HT1080 (cell line): Measurements from ENCODE around the gene BCAP29. TPM values are rescaled to one million over a fixed set of nuclear protein-coding genes. Genes with fewer than 3 reads are reported as not detected.
A peak's percentile ranks its signal among the peaks of the same experiment; 100 is the strongest.
"Not testable (repeated sequence)": the region's sequence is repeated elsewhere in the genome, so short reads cannot be mapped to it uniquely, and the experiment has no call there.

Experiments used
- DNase-seq: peaks from one replicate; pipeline ENCODE4 v3.0.0-alpha.2; 2015; ENCODE audit warnings: low read depth
- total RNA-seq: library from RNA; depleted of rRNA; stranded (reverse); fragments of >200 nt; shearing (Covaris generic); gene quantifications from 2 replicates; pipeline ENCODE4 v1.2.3, GENCODE V29; 2014

BCAP29 gene
- total RNA-seq, 1 experiment from 2014 or later: 70.1 TPM

DNA sequence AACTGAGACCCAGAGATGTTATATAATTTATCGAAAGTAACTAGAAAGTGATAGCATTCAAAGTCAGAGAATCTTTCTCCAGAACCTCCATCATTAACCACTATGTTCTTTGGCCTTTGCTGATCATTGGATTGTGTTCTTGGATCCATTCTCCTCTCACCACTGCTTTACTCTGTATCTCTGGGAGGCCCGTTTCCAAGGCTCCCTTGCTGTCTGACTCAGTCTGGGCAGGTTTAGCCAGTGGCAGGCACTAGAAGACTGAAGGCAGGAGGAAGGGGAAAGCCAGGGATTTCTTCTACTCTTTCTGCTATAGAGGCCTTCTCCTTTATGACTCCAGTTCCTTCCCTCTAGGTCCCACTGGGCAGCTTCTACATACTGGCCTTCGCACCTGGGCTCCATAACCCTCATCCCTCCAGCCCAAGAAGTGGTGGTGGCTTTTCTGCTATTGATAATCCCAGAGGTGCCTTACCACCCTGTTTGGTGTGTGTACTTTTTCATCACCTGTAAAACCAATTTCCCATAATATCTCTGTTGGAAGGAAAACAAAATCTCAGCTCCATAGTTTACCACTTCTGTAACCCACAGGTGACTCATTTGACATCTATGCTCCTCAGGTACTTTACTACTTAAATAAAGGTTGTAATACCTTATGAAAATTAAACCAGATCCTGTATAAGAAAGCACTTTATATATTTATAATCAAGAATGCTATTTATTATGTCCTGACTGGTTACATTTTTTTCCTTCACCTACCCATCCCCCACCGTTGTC is 36.0 kb downstream of the BCAP29 start:
- DNase-seq: no peak

DNA sequence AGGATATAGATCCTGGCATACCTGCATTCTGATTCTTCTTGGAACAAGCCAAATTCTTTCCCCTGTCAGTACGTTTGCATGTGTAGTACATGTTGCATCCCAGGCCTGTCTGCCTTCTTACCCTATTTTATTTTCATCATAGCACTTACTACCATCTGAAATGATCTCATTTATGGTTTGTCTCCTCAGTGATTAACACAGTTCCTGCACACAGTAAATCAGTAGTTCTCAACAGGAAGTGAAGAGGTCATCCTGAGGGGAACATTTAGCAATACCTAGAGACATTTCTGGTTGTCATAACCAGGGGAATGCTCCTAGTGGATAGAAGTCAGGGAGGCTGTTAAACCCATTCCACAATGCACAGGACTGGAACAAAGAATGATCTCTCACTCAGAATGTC is 42.4 kb downstream of the BCAP29 start:
- peak; percentile 81 for DNase-seq

DNA sequence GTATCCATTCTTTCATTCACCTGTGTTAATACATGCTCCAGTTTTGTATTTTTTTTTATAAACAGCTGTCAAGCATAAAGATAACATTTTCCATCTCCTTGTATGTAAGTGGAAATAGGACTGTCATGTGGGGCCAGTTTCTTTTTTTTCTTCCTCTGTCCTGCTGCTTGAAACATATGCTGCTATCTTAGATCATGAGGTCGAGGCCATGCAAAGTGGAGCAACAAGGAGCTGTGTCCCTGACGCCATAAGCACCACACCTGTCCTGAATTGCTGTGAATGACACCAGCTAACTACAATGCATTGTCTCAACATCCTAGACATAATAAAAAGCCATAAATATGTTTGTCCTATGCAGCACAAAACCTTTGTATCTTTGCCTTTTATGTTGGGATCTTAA is 42.8 kb downstream of the BCAP29 start:
- no peak for DNase-seq

DNA sequence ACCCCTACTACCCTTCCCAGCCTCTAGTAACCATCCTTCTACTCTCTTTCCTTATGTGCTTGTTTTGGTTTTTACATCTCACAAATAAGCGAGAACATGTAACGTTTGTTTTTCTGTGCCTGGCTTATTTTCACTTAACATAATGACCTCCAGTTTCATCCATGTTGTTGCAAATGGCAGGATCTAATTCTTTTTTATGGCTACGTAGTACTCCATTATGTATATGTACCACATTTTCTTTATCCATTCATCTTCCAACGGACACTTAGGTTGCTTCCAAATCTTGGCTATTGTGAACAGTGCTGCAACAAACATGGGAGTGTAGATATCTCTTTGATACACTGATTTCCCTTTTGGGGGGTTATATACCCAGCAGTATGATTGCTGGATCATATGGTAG is 47.0 kb downstream of the BCAP29 start:
- DNase-seq: no peak

DNA sequence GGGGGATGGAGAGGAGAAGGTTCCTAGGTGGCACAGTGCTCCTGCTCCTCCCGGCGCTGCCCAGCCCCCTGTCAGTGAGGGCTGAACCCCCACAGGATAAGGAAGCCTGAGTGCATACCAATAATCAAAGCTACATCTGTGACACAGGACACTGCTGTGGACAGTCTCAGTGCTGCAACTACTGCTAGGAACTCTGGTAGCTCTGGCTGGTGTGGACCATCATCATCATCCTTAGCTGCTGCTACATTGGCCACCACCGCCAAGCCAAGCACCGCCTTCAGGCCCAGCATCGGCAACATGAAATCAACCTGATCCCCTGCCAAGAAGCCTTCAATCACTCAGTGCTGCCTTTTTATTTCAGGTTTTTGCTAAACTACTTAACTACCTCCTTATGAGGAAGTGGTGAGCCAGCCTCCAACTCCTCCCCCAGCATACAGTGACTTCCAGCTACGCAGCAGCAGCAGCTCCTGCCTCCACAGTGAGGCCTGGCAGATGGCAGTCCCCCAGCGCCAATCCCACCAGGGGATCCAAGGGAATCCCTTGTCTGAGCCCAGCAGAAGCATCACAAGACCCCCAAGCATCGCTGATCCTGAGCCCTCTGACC is 48.5 kb downstream of the BCAP29 start:
- no peak for DNase-seq

DNA sequence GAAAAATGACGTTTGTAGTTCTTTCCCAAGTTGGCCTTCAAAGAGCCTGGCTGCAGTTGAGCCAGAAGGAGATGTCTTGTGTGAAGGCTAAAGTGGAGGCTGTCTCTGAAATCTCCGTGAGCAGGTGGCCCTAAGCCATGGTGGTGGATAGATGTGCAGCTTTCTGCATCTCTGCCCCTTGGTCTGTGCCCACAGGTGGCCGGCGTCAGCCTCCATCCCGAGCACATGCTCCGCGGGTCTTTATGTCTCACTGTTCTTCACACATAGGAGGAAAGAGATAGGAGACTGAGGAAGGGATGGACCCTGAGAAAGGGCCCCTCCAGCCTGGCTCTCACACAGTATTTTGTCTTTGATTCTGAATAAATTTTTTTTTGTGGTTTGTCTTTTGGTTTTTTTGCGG is 50.3 kb downstream of the BCAP29 start:
- DNase-seq: no peak

DNA sequence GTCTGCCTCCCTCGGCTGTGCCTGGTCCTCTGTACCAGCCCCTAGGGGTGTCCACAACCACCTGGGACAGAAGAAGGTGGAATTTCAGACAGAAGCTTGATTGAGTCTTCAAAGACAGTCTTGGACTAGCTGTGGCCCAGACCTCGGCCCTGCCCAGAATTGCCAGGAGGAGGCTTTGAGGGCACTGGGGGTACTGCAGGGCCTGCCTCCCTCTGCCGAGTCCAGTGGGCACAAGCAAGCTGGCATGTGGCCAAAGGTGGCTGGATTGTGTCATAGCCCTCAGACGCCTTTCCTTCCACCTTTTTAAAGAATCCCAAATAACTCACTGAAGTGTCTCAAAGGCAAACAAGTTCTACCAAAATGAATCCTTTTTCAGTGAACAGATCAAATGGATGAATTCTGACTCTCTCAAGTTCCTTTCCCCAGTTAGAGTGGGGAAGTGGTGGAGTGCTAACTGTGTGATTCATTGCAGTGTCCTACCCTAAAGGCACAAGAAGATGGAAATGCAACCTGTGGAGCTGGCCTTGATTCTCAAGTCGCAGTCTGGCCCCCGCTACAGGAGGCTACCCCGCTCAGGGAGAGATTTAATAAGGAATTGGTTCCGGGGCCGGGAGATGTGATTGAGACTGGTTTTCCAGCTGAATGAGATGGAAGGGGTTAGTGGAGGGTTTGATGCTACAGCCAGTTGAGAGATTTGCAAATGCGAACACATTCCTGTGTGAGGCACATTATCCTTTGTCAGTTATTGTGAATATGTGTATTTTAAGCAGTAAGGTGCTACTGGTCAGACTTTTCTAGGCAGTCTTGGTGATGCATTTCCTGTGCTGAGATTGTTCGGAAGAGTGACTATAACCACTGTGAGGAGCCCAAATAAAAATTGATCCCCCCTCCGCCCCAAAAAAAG is 51.8 kb downstream of the BCAP29 start:
- no peak for DNase-seq

DNA sequence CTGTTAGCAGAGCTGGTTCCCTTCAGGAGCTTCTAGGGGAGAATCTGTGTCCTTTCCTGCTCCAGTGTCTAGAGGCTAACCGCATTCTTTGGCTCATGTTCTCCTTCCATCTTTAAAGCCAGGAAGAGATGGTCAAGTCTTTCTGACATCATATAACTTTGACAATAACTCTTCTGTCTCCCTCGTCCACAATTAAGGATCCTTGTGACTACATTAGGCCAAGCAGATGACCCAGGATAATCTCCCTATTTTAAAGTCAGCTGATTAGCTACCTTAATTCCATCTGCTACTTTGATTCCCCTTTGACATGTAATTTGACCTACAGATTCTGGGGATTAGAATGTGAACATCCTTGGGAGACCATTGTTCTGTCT is 52.4 kb downstream of the BCAP29 start:
- DNase-seq: no peak

DNA sequence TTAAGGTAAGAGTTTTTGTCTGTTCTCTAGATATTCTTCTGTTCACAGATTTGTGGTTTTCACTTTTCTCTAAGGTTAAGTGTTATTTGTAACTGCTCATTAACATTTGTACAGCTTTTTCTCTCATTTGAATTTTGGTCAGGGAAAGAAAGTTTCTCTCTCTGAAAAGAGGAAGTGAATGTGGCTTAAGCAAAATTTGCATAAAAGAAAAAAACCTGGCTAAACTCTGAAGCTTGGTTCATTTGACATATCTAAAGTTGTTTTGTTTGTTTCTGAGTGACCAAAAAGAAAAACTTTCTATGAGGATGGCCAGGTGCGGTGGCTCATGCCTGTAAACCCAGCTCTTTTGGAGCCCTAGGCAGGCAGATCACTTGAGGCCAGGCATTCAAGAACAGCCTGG is 58.5 kb downstream of the BCAP29 start:
- DNase-seq: no peak

DNA sequence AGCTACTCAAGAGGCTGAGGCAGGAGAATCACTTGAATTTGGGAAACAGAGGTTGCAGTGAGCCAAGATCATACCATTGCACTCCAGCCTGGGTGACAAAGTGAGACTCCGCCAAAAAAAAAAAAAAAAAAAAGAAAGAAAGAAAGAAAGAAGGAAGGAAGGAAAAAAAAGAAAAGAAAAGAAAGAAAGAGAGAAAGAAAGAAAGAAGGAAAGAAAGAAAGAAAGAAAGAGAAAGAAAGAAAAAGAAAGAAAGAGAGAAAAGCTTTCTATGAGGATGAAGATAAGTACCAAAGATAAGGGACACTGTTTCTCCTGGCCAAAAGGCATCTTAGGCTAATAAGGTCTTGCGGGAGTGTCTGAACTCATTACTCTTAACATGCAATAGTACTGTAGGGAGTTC is 59.0 kb downstream of the BCAP29 start:
- not testable (repeated sequence) for DNase-seq

DNA sequence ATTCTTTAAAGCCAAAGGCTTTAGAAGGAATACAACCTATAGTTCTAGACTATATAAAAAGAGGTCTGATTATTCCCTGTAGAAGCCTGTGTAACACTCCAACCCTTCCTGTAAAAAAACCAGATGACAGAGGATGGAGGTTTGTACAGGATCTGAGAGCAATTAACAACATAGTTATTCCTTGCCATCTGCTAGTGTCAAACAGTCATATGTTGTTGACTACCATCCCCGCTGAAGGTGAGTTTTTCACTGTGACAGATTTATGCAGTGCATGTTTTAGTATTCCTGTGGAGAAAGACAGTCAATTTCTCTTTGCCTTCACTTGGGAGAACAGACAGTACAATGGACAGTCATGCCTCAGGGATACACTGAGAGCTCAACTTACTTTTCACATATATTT is 61.6 kb downstream of the BCAP29 start:
- DNase-seq: no peak

DNA sequence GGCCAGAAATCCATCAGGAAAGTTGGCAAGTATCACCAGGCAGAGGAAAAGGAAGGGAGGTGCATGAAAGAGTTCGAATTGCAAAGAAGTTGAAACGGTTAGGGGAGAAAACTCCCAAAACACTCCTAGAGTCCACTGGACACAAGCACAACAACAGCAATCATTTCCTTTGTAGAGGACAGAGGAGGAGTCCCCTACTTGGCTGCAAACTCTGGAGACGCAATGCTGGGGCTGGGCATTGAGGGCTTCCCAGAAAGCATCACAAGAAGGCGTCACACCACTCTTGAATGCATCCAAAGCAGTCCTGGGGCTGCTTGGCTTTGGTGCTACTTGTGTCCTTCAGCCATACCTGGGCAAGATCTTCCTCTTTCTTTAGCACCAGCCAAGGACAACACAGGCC is 62.5 kb downstream of the BCAP29 start:
- no peak for DNase-seq

DNA sequence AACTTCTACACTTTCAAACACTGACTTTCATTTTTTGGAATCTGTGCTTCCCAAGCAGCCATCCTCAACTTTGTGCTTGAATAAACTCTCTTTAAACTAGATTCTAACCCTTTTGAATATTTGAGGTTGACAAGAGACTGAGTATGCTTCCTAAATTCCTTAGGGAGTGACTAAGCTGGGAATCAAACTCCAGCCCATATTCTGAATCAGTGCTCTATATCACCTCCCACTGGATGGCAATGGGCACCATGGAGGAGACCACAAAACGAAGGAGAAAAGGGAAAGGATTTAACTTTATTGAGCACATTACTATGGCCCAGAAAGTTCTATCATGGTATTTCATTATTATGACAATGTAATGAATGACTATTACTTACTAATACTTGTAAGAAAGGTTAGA is 63.4 kb downstream of the BCAP29 start:
- DNase-seq: peak; percentile 81

DNA sequence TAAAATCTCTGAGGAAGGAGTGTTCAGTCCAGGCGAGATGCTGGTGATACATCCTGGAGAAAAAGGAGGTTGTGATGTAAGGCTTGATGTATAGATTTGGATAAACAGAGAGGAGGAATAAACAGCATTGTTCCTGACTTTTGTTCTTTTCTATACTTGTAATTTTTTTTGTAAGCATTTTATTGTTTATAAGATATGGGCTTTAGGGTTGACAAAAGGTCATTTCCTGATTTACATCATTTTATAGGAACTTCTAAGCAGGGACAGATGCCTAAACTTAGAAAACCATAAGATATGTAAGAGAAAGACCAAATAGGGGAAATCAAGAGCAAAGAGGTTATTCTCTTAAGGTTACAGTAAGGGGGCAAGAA is 63.9 kb downstream of the BCAP29 start:
- DNase-seq: no peak

DNA sequence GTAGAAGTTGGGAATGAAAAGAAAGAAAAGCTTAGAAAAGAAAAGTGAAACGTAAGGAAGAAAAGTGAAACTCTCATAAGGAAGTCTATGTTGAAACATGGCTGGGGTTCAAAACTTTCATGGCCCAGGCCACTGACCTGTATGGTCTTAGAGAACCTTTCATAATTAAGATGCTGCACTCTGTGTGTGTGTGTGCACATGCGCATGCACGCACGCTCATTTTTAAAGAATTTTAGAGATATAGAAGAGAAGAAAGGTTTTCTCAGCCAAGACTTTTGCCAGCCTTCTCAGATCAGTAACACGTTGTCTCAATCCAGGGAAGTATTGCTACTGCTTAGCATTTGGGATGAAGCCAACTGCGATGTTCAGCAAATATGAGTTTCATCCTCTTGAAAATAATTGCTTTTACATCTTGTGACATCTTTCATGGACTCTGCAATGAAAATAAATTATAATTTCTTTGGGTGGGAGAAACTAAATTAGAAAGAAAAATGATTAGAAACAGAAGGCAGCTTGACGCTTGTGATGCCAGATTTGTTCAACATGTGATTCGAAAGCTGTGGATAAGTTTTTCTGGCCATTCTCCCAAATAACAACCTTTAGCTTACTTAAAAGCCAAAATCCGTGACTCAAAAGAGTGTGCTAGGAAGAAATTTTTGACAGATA is 64.4 kb downstream of the BCAP29 start:
- DNase-seq: no peak

DNA sequence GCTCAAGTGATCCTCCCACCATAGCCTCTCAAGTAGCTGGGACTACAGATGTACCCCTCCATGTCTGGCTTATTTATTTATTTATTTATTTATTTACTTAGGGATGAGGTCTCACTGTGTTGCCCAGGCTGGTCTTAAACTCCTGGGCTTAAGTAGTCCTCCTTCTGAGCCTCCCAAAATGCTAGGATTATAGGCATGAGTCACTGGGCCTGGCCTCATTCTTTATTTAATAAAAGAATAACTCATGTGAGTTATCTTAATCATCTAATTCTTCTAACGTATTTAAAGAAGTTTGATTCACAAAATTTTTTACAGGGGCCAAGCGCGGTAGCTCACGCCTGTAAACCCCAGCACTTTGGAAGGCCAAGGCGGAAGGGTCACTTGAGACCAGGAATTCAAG is 72.6 kb downstream of the BCAP29 start:
- no peak for DNase-seq

DNA sequence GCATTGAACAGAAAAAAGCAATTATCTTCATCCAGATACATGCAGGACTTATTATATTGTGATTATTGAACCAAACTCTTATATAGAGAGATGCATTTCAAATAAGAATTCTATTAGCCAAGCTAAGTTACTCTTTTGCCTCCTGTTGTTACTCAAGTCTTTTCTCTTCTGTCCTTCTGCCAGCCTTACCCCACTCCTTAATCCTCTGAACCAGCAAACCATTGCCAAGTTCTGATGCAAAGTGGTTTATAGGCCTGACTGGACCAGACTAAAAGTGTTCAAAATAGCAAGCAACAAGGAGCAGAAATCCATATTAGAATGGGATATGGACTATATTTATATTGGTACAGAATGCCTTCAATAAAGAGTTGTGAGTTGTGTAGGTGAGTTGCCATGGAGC is 78.4 kb downstream of the BCAP29 start:
- DNase-seq: no peak

DNA sequence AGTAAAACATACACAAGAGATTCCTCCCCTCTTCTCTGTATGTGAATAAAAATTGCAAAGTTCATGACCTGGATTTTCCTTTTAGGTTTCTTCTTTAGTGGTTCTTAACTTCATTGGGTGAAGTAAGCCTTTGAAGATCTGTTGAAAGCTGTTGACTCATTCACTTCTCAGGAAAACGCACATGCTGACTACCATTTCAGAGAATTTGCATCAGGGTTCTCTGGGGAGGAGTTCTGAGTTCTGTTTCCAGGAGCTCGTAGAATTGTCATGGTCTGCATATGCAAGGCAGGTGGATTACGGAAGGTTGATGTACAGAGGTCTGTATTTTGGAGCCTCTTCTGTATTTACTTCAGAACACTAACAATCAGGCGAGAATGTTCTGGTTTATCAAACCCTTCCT is 79.6 kb downstream of the BCAP29 start:
- DNase-seq: peak; percentile 84

DNA sequence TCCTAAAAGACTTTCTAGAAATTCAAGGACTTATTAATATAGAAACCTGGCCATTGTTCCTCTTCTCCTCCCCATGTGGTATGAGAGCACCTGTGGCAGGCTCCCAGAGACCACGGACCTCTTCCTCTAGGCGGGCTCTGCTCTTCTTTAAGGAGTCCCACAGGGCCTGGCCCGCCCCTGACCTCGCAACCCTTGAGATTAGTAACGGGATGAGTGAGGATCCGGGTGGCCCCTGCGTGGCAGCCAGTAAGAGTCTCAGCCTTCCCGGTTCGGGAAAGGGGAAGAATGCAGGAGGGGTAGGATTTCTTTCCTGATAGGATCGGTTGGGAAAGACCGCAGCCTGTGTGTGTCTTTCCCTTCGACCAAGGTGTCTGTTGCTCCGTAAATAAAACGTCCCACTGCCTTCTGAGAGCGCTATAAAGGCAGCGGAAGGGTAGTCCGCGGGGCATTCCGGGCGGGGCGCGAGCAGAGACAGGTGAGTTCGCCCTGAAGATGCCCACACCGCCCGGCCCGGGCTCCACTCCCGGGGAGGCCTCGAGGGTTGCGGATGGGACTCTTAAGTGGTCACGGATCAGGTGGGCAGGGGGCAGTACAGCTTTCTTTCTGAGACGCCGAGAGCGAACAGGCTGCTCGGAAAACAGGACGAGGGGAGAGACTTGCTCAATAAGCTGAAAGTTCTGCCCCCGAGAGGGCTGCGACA is 80.5 kb downstream of the BCAP29 start, which contains the start of gene SLC26A4:
SLC26A4 (plus strand) TSS at position 448 of the 700 bp plus-strand sequence. CDS start 814 bp downstream, outside the sequence.
- no peak for DNase-seq

DNA sequence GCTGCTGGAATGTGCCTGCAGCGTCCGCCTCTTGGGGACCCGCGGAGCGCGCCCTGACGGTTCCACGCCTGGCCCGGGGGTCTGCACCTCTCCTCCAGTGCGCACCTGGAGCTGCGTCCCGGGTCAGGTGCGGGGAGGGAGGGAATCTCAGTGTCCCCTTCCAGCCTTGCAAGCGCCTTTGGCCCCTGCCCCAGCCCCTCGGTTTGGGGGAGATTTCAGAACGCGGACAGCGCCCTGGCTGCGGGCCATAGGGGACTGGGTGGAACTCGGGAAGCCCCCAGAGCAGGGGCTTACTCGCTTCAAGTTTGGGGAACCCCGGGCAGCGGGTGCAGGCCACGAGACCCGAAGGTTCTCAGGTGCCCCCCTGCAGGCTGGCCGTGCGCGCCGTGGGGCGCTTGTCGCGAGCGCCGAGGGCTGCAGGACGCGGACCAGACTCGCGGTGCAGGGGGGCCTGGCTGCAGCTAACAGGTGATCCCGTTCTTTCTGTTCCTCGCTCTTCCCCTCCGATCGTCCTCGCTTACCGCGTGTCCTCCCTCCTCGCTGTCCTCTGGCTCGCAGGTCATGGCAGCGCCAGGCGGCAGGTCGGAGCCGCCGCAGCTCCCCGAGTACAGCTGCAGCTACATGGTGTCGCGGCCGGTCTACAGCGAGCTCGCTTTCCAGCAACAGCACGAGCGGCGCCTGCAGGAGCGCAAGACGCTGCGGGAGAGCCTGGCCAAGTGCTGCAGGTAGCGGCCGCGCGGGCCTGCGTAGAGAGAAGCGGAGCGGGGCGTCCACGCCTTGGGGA is 81.2 kb downstream of the BCAP29 start:
- no peak for DNase-seq
